Bronchial epithelial cell (primary cell): ENCODE data around the gene STK32B. TPM values are rescaled to one million over a fixed set of nuclear protein-coding genes. Genes with fewer than 3 reads are reported as not detected.

ENCODE experiments used
- DNase-seq: peaks from one replicate; pipeline ENCODE4 v3.0.0-alpha.2; 2010; ENCODE audit warnings: low read depth
- FAIRE-seq: peaks from 2 replicates; lab custom pipeline; 2011; peaks lifted over from hg19 to GRCh38; lab: Jason Lieb, UNC
- H3K27me3 ChIP-seq: 2 replicates; pipeline ENCODE4 v1.5.1; 2011; ENCODE audit warnings: low read length; ENCODE audit not compliant: control insufficient read depth, insufficient read depth
- H3K36me3 ChIP-seq: 2 replicates; pipeline ENCODE4 v1.5.1; 2011; ENCODE audit warnings: low read length; ENCODE audit not compliant: control insufficient read depth, insufficient read depth
- H3K4me3 ChIP-seq: 2 replicates; pipeline ENCODE4 v1.5.1; 2011; ENCODE audit warnings: mild to moderate bottlenecking, low read depth, low read length, control low read depth
- total RNA-seq: library from RNA; depleted of rRNA; stranded (reverse); fragments of >200 nt; gene quantifications from 2 replicates; pipeline ENCODE4 v1.2.1, GENCODE V29; 2014
- TF ChIP-seq, protein P1 (sequence below): IDR thresholded peaks from 2 replicates; pipeline ENCODE4 v1.5.1; 2011; ENCODE audit warnings: mild to moderate bottlenecking, moderate library complexity, low read length, control low read depth, inconsistent platforms; ENCODE audit not compliant: insufficient read depth, severe bottlenecking

The STK32B gene
- total RNA-seq, 1 donor from 2014 or later: under 0.01 TPM

DNA sequence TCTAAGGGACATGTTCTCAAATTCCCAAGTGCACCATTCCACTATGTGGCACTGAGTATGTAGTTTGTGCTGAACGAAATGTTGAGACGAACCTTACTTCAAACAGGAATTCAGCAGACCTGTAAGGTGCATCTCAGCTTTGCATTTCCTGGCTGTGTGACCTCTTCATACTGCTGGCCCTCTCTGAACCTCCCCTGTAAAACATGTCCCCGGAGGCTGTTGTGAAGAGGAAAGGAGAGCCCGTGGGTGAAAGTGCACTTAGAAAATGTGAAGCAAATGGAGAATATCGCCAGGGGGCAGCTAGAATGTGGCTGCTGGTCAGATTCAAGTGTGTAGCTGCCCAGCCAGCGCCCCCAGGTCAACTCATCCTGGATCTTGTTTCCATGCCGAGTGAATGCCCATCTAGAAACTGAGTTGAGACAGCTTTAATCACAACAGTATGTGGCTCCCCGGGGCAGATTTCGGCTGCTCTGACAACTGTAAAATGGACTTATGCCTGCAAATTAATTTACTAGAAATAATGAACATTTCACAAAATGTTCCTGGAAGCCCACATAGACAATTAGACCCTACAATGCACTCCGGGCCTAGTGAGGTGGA lies 393.7 kb downstream of the STK32B start:
- Histone ChIP-seq H3K27me3 (no peaks in the 10 kb centered on the region), H3K36me3 (no peaks in the 10 kb centered on the region), H3K4me3 (no peak overlapping the region)
- DNase-seq (no peak), FAIRE-seq (no peak)
- TF ChIP-seq, protein P1, sequence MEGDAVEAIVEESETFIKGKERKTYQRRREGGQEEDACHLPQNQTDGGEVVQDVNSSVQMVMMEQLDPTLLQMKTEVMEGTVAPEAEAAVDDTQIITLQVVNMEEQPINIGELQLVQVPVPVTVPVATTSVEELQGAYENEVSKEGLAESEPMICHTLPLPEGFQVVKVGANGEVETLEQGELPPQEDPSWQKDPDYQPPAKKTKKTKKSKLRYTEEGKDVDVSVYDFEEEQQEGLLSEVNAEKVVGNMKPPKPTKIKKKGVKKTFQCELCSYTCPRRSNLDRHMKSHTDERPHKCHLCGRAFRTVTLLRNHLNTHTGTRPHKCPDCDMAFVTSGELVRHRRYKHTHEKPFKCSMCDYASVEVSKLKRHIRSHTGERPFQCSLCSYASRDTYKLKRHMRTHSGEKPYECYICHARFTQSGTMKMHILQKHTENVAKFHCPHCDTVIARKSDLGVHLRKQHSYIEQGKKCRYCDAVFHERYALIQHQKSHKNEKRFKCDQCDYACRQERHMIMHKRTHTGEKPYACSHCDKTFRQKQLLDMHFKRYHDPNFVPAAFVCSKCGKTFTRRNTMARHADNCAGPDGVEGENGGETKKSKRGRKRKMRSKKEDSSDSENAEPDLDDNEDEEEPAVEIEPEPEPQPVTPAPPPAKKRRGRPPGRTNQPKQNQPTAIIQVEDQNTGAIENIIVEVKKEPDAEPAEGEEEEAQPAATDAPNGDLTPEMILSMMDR: no peak

GRCh38 chr4:5446595-5447226 lies 395.4 kb downstream of the STK32B start:
- H3K27me3 ChIP-seq: no peaks in the 10 kb centered on the region
- no peak for DNase-seq
- TF ChIP-seq, protein P1: no peak
- no peak overlapping the region for H3K4me3 ChIP-seq
- no peaks in the 10 kb centered on the region for H3K36me3 ChIP-seq
- no peak for FAIRE-seq

DNA sequence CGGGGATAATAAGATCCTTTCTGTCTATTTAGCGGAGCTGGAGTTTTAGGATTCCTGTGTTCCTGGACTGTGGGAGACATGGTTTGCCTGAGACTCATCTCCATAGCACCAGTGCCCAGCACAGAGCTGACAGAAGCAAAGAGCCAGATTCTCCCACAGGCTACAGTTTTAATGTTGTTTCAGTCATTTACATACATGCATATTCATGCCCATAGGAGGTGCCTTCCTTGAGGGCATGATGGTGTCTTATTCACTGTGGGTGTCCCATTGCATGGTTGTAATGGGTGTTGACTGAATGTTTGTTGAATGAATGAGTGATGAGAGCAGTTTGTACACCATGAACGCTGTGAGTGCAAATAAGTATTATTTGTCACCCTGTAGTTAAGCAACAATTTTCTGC lies 396.5 kb downstream of the STK32B start:
- FAIRE-seq (no peak), DNase-seq (no peak)
- H3K36me3 ChIP-seq: no peaks in the 10 kb centered on the region
- no peaks in the 10 kb centered on the region for H3K27me3 ChIP-seq
- no peak overlapping the region for H3K4me3 ChIP-seq
- TF ChIP-seq, protein P1: no peak

DNA sequence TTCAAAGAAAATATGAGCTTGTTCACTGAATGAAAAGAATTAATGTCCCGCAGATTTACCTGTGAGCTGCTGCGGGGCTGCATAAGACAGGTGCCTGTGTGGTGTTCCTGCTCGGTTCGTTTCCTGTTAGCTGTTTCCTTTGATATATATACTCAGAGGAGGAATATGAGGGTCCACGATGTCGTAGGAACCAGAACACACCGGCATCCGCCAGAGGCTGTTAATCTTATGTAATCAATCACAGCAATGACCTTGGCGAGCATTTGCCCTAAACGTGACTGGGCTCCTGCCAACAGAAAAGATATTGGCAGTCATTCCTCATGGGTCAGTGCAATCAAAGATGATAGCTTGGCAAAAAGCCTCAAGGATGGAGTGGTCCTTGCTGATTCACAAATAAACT lies 396.9 kb downstream of the STK32B start:
- FAIRE-seq (no peak), DNase-seq (no peak)
- no peaks in the 10 kb centered on the region for H3K36me3 ChIP-seq
- H3K4me3 ChIP-seq: no peak overlapping the region
- TF ChIP-seq, protein P1: no peak
- no peaks in the 10 kb centered on the region for H3K27me3 ChIP-seq

GRCh38 chr4:5451243-5451642 lies 400.0 kb downstream of the STK32B start:
- TF ChIP-seq, protein P1: no peak
- DNase-seq: no peak
- Histone ChIP-seq H3K36me3 (no peaks in the 10 kb centered on the region), H3K27me3 (no peaks in the 10 kb centered on the region), H3K4me3 (no peak overlapping the region)
- no peak for FAIRE-seq
